Measurements from ENCODE around the gene NAA40. TPM values are rescaled to one million over a fixed set of nuclear protein-coding genes. Genes with fewer than 3 reads are reported as not detected.

Gene NAA40
- total RNA-seq, 1 donor from 2014 or later, result 21.2 TPM

- H3K4me3 ChIP-seq (ENCODE audit: insufficient read depth, low read depth, low read length), result no peak overlapping the region
These were observed 23.7 kb upstream of the NAA40 start for GRCh38 chr11:63914896-63915691.

GRCh38 chr11:63915961-63916836, 22.6 kb upstream of the NAA40 start:
- H3K27ac Mint-ChIP-seq (ENCODE audit: unreplicated experiment), result peak overlapping the region; percentile 75
- H3K27ac ChIP-seq (ENCODE audit: low read depth, low read length), result no peak overlapping the region

More at GRCh38 chr11:63914896-63915691, 23.7 kb upstream of the NAA40 start:
- Mint-ChIP-seq H3K9me3 (ENCODE audit: unreplicated experiment) (no peaks in the 10 kb centered on the region), H3K4me1 (ENCODE audit: low read depth, unreplicated experiment) (peaks cover 9% of the 10 kb centered on the region), H3K27ac (ENCODE audit: unreplicated experiment) (no peak overlapping the region), H3K27me3 (ENCODE audit: low read depth, unreplicated experiment) (no peaks in the 10 kb centered on the region), H3K4me3 (ENCODE audit: unreplicated experiment) (peak overlapping the region; percentile 74), H3K36me3 (ENCODE audit: low read depth, unreplicated experiment) (peaks cover 7% of the 10 kb centered on the region)
- no peaks in the 10 kb centered on the region for H3K27me3 ChIP-seq (ENCODE audit: insufficient read depth, low read length)
- H2AFZ ChIP-seq (ENCODE audit: low read depth, low read length), result no peak overlapping the region
- no peaks in the 10 kb centered on the region for H3K9me3 ChIP-seq (ENCODE audit: insufficient read depth, low read depth, low read length)
- peaks cover 20% of the 10 kb centered on the region for H3K4me1 ChIP-seq (ENCODE audit: insufficient read depth, low read length)
- TF ChIP-seq, protein P1, sequence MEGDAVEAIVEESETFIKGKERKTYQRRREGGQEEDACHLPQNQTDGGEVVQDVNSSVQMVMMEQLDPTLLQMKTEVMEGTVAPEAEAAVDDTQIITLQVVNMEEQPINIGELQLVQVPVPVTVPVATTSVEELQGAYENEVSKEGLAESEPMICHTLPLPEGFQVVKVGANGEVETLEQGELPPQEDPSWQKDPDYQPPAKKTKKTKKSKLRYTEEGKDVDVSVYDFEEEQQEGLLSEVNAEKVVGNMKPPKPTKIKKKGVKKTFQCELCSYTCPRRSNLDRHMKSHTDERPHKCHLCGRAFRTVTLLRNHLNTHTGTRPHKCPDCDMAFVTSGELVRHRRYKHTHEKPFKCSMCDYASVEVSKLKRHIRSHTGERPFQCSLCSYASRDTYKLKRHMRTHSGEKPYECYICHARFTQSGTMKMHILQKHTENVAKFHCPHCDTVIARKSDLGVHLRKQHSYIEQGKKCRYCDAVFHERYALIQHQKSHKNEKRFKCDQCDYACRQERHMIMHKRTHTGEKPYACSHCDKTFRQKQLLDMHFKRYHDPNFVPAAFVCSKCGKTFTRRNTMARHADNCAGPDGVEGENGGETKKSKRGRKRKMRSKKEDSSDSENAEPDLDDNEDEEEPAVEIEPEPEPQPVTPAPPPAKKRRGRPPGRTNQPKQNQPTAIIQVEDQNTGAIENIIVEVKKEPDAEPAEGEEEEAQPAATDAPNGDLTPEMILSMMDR (IDR thresholded peaks at IDR 0.05; ENCODE audit: insufficient read depth, low read depth, low read length), result no peak
- TF ChIP-seq EZH2 (IDR thresholded peaks at IDR 0.05; ENCODE audit: insufficient read depth, low read length), result no peak
- no peaks in the 10 kb centered on the region for H3K36me3 ChIP-seq (ENCODE audit: insufficient read depth, low read length)
- no peak overlapping the region for H3K9ac ChIP-seq (ENCODE audit: low read length)
- FAIRE-seq (no peak), DNase-seq (ENCODE audit: low read depth) (no peak)
- H3K4me2 ChIP-seq (ENCODE audit: low read length), result no peak overlapping the region
- no peaks in the 10 kb centered on the region for H3K79me2 ChIP-seq (ENCODE audit: insufficient read depth, low read length)
- peaks cover 7% of the 10 kb centered on the region for H4K20me1 ChIP-seq (ENCODE audit: insufficient read depth, low read length)
- H3K27ac ChIP-seq (ENCODE audit: low read depth, low read length), result no peak overlapping the region

More at GRCh38 chr11:63915961-63916836, 22.6 kb upstream of the NAA40 start:
- Histone ChIP-seq H3K79me2 (ENCODE audit: insufficient read depth, low read length) (no peaks in the 10 kb centered on the region), H3K4me3 (ENCODE audit: insufficient read depth, low read depth, low read length) (peak overlapping the region; percentile 55), H3K9me3 (ENCODE audit: insufficient read depth, low read depth, low read length) (no peaks in the 10 kb centered on the region), H4K20me1 (ENCODE audit: insufficient read depth, low read length) (no peaks in the 10 kb centered on the region), H3K4me2 (ENCODE audit: low read length) (peak overlapping the region; percentile 89), H2AFZ (ENCODE audit: low read depth, low read length) (no peak overlapping the region), H3K4me1 (ENCODE audit: insufficient read depth, low read length) (peaks cover 23% of the 10 kb centered on the region), H3K9ac (ENCODE audit: low read length) (peak overlapping the region; percentile 18), H3K36me3 (ENCODE audit: insufficient read depth, low read length) (no peaks in the 10 kb centered on the region), H3K27me3 (ENCODE audit: insufficient read depth, low read length) (no peaks in the 10 kb centered on the region)
- Mint-ChIP-seq H3K4me1 (ENCODE audit: low read depth, unreplicated experiment) (peaks cover 7% of the 10 kb centered on the region), H3K36me3 (ENCODE audit: low read depth, unreplicated experiment) (peaks cover 7% of the 10 kb centered on the region), H3K4me3 (ENCODE audit: unreplicated experiment) (peak overlapping the region; percentile 86), H3K9me3 (ENCODE audit: unreplicated experiment) (no peaks in the 10 kb centered on the region), H3K27me3 (ENCODE audit: low read depth, unreplicated experiment) (no peaks in the 10 kb centered on the region)
- TF ChIP-seq, protein P1 (IDR thresholded peaks at IDR 0.05; ENCODE audit: insufficient read depth, low read depth, low read length), result peak; percentile 10
- TF ChIP-seq EZH2 (IDR thresholded peaks at IDR 0.05; ENCODE audit: insufficient read depth, low read length), result peak; percentile 41
- FAIRE-seq (no peak), DNase-seq (ENCODE audit: low read depth) (no peak)
